SH-SY5Y (cell line): ENCODE results near the gene CUEDC1.

Experiments used
- GATA2 ChIP-seq: IDR thresholded peaks from 2 replicates; pipeline ENCODE4 v1.6.1; 2011; ENCODE audit warnings: mild to moderate bottlenecking, low read depth, low read length
- GATA3 ChIP-seq: IDR thresholded peaks from 2 replicates; pipeline ENCODE4 v1.6.1; 2011; ENCODE audit warnings: low read depth, mild to moderate bottlenecking, low read length, moderate library complexity

GRCh38 chr17:57881143-57881542 is 74.1 kb downstream of the CUEDC1 start:
- TF ChIP-seq GATA2, result no peak
- no peak for TF ChIP-seq GATA3
